C4-2B (cell line): ENCODE results near the gene NTRK3.

ENCODE experiments used
- H3K27ac ChIP-seq: fragments of 450-650 bp; 2 replicates; pipeline ENCODE4 v1.5.1; 2017
- CTCF ChIP-seq: fragments of 450-650 bp; conservative IDR thresholded peaks from 2 replicates; pipeline ENCODE4 v1.5.1; 2017; ENCODE audit warnings: mild to moderate bottlenecking
- ZFX ChIP-seq: fragments of 450-650 bp; IDR thresholded peaks from 2 replicates; pipeline ENCODE4 v1.6.1; 2017

NTRK3 gene

DNA sequence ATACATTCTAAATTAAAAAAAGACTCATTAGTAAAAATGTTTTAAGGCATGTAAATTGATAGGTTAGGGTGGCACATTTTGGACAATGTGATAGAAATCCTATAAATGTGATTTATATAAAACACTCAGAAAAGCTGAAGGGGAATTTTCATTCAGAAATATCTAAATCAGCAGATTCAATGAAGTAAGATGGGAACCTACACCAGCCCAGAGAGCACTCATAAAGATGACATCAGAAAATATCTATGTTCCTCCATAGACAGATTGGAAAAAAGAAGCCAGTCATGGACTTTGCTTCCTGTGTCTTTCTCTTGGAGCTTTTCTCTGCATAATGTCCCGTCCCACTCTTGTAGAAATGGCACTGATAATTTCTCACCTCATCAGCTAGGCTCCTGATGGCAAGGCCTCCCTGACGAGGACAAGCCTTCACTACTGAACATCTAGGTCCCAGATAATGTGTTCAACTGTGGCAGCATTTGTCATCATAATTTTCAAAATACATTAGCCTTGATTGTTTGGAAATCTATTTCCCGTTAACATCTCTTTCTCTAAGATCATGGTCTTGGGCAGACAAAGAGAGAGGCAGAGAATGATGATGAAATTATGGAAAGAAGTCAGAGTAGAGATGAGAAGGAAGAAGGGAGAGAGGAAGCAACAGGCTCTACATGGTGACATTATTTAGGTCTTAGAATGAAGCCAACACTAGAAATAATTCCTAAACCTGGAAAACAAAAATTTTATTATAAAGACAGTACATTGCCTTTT is 354.4 kb downstream of the NTRK3 start:
- TF ChIP-seq CTCF (no peak), ZFX (no peak)

GRCh38 chr15:87901008-87901407 is 355.5 kb downstream of the NTRK3 start:
- H3K27ac ChIP-seq, result no peak overlapping the region

More for the DNA sequence above, 354.4 kb downstream of the NTRK3 start:
- H3K27ac ChIP-seq, result no peak overlapping the region

GRCh38 chr15:87896936-87897335 is 359.6 kb downstream of the NTRK3 start:
- no peak overlapping the region for H3K27ac ChIP-seq
- TF ChIP-seq ZFX, result no peak
- no peak for TF ChIP-seq CTCF

More at GRCh38 chr15:87901008-87901407, 355.5 kb downstream of the NTRK3 start:
- TF ChIP-seq ZFX, result no peak
- no peak for TF ChIP-seq CTCF

GRCh38 chr15:87887177-87887576 is 369.4 kb downstream of the NTRK3 start:
- no peak overlapping the region for H3K27ac ChIP-seq
- TF ChIP-seq ZFX, result no peak
- no peak for TF ChIP-seq CTCF

DNA sequence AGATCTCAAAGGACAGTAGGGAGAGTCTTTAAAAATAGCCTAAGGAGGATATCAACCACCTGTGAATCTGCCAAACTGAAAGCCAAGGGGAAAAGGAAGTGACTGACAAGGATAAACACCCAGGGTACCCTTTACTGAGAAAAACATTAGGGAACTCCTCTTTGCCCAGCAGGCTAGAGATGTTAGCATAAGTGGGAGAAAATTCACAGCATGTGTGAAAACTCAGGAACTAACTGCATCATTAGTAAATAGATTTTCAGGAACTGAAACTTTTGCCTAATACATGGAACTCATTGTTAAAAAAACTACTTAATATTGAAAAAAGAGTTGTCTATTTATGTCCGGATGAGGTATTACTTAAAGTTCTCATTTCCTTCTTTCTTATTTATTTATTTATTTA is 375.5 kb downstream of the NTRK3 start:
- no peak overlapping the region for H3K27ac ChIP-seq

GRCh38 chr15:87877822-87878542 is 378.6 kb downstream of the NTRK3 start:
- no peak overlapping the region for H3K27ac ChIP-seq

More for the DNA sequence above, 375.5 kb downstream of the NTRK3 start:
- TF ChIP-seq ZFX (no peak), CTCF (no peak)

More at GRCh38 chr15:87877822-87878542, 378.6 kb downstream of the NTRK3 start:
- no peak for TF ChIP-seq CTCF
